Hippocampal formation (tissue), 2 donors: ENCODE results near the gene IL2RA.
"Not testable (repeated sequence)": the region's sequence is repeated elsewhere in the genome, so short reads cannot be mapped to it uniquely, and the experiment has no call there.

Experiments used
- DNase-seq, 2 donors: peaks; one replicate each; lab custom pipeline; 2025; lab: John Stamatoyannopoulos, UW

The IL2RA gene

GRCh38 chr10:6013413-6014192 lies 48.6 kb downstream of the IL2RA start:
- no peak for DNase-seq

GRCh38 chr10:6012121-6012905 lies 49.9 kb downstream of the IL2RA start:
- DNase-seq = no peak

GRCh38 chr10:6011558-6011957 lies 50.6 kb downstream of the IL2RA start:
- no peak for DNase-seq

GRCh38 chr10:6010569-6010968 lies 51.6 kb downstream of the IL2RA start:
- no peak for DNase-seq

GRCh38 chr10:6009961-6010360 lies 52.2 kb downstream of the IL2RA start:
- no peak for DNase-seq

- DNase-seq = no peak
Measured at GRCh38 chr10:6009150-6009549, 53.0 kb downstream of the IL2RA start.

GRCh38 chr10:6008497-6009142 lies 53.5 kb downstream of the IL2RA start:
- no peak for DNase-seq

GRCh38 chr10:6006991-6007390 lies 55.2 kb downstream of the IL2RA start:
- DNase-seq = no peak

- no peak for DNase-seq
Measured at GRCh38 chr10:6006546-6006945, 55.6 kb downstream of the IL2RA start.

GRCh38 chr10:6005856-6006395 lies 56.2 kb downstream of the IL2RA start:
- DNase-seq = no peak

- DNase-seq = not testable (repeated sequence)
Measured at GRCh38 chr10:6005161-6005804, 56.9 kb downstream of the IL2RA start.

GRCh38 chr10:6002809-6003510 lies 59.2 kb downstream of the IL2RA start:
- no peak for DNase-seq

- DNase-seq = no peak
Measured at GRCh38 chr10:5999440-6000165, 62.6 kb downstream of the IL2RA start.

- DNase-seq = no peak
Measured at GRCh38 chr10:5996696-5997095, 65.5 kb downstream of the IL2RA start.

- no peak for DNase-seq
Measured at GRCh38 chr10:5992398-5992797, 69.8 kb downstream of the IL2RA start.

- no peak for DNase-seq
Measured at GRCh38 chr10:5991708-5992107, 70.5 kb downstream of the IL2RA start.

GRCh38 chr10:5989756-5990155 lies 72.4 kb downstream of the IL2RA start:
- no peak for DNase-seq

- no peak for DNase-seq
Measured at GRCh38 chr10:5988336-5988920, 73.7 kb downstream of the IL2RA start.

GRCh38 chr10:5987747-5988146 lies 74.4 kb downstream of the IL2RA start:
- DNase-seq = no peak

- DNase-seq = no peak
Measured at GRCh38 chr10:5985029-5985428, 77.1 kb downstream of the IL2RA start.
